Lung (tissue), 12 donors: ENCODE results near the gene FAM168A. TPM values are rescaled to one million over a fixed set of nuclear protein-coding genes. Genes with fewer than 3 reads are reported as not detected.

Experiments used
- ATAC-seq: fragments of 200-7000 bp; cut with Tn5 transposase; one replicate; pipeline ENCODE4 v1.9.1; 2020; ENCODE audit warnings: moderate number of reproducible peaks; ENCODE audit not compliant: insufficient read depth, low FRiP score
- DNase-seq, 3 donors: peaks; one replicate each; pipeline ENCODE4 v3.0.0-alpha.2; 2013 to 2017
- H3K27ac ChIP-seq, 2 donors: one replicate each; pipeline ENCODE4 v1.5.1; 2013; ENCODE audit warnings: mild to moderate bottlenecking in 2 of 2, moderate library complexity in 2 of 2, control low read depth in 1 of 2, inconsistent platforms in 1 of 2, low read depth in 1 of 2, low read length in 1 of 2
- H3K27me3 ChIP-seq, 3 donors: one replicate each; pipeline ENCODE4 v1.5.1; 2013; ENCODE audit warnings: low read length in 2 of 3; ENCODE audit not compliant: control insufficient read depth in 3 of 3, insufficient read depth in 3 of 3
- H3K36me3 ChIP-seq, 4 donors: one replicate each; pipeline ENCODE4 v1.5.1; 2013; ENCODE audit warnings: low read length in 4 of 4, mild to moderate bottlenecking in 1 of 4, moderate library complexity in 1 of 4; ENCODE audit not compliant: control insufficient read depth in 4 of 4, insufficient read depth in 4 of 4
- H3K4me1 ChIP-seq, 5 donors: one replicate each; pipeline ENCODE4 v1.5.1; 2013; ENCODE audit warnings: low read length in 5 of 5, mild to moderate bottlenecking in 2 of 5, moderate library complexity in 1 of 5; ENCODE audit not compliant: control insufficient read depth in 5 of 5, insufficient read depth in 5 of 5
- H3K4me3 ChIP-seq: one replicate; pipeline ENCODE4 v1.5.1; 2013; ENCODE audit warnings: mild to moderate bottlenecking, control low read depth, moderate library complexity
- H3K9ac ChIP-seq, 2 donors: one replicate each; pipeline ENCODE4 v1.5.1; 2013; ENCODE audit warnings: low read length in 2 of 2, control low read depth in 1 of 2; ENCODE audit not compliant: insufficient read depth in 1 of 2
- H3K9me3 ChIP-seq, 4 donors: one replicate each; pipeline ENCODE4 v1.5.1; 2013; ENCODE audit warnings: low read length in 3 of 4, mild to moderate bottlenecking in 1 of 4, moderate library complexity in 1 of 4; ENCODE audit not compliant: control insufficient read depth in 4 of 4, insufficient read depth in 3 of 4
- CTCF ChIP-seq: IDR thresholded peaks from 2 replicates; pipeline ENCODE4 v1.5.1; 2012; ENCODE audit warnings: mild to moderate bottlenecking; ENCODE audit errors: control extremely low read depth, extremely low read depth
- WGBS, 2 donors: extraction: QIAGEN DNeasy Blood & Tissue Kit; methylation state at CpG; one replicate each; pipeline ENCODE4 v1.1.7; 2013; 5-methylcytosine and 5-hydroxymethylcytosine counted together
- polyA plus RNA-seq, 2 donors: library from polyadenylated mRNA; stranded (reverse); fragments of 200-250 nt; gene quantifications; one replicate each; pipeline ENCODE4 v1.2.1, GENCODE V29; 2013
- total RNA-seq, 2 donors: library from RNA; depleted of rRNA in 1 of 2; stranded (reverse); fragments of >200 nt in 1 of 2; gene quantifications; one replicate each; pipeline ENCODE4 v1.2.1, GENCODE V29; 2014 to 2021
- donor health status: control.
- donor health status: control.
- donor health status: Bipolar disorder and iron deficiency.
- donor health status: healthy.
- donor health status: DM: yes; HTN: yes; CAD: no.

Gene FAM168A
- total and polyA plus RNA-seq, 4 donors = 6.7 to 25.5 (median 17.1) TPM

DNA sequence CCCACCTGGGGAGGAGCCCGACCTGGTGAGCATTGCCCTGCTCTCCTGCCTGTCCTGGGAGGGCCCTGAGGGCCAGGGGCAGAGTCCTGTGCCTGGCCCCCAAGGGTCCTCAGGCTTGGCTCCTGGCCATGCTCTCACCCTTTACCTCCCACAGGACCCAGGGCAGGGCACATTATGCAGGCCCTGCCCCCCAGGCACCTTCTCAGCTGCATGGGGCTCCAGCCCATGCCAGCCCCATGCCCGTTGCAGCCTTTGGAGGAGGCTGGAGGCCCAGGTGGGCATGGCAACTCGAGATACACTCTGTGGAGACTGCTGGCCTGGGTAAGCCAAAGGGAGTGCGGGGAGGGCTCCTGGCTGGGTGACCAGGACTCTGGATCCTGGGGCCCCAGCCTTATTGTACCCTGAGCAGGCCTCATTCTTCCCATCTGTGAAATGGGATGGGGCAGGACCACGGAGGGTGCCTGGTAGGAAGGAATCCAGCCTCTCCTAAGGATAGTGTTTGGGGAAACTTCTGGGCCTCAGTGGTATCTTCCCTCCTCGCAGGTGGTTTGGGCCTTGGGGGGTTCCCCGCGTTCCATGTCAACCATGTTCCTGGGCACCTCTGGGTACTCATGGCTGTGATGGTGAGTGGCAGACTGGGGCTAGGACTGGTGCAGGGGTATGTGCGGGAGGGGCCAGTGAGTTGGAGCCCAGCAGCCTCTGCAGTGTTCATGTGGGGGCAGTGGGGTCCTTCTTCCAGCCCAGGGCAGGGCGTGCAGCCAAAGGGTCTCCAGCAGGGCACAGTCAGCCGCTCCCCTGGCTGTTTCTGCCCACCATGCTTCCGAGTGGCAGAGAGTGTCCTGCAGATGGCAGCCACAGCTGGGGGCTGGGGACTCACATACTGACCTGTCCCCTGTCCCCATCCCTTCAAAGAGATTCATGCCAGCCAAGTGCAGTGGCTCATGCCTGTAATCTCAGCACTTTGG, 207.0 kb downstream of the FAM168A start:
- ATAC-seq (no peak), DNase-seq (no peak)
- Histone ChIP-seq H3K36me3 (peaks cover 0 to 7% (median 0%) of the 10 kb centered on the region in 4 donors), H3K9ac (no peak overlapping the region), H3K4me1 (peaks cover 0 to 20% (median 11%) of the 10 kb centered on the region in 5 donors), H3K27ac (no peak overlapping the region), H3K27me3 (no peaks in the 10 kb centered on the region), H3K9me3 (no peaks in the 10 kb centered on the region), H3K4me3 (no peak overlapping the region)
- no peak for TF ChIP-seq CTCF
- 95 to 96% methylated on average over 12 of the region's 12 CpGs for WGBS, 2 donors

DNA sequence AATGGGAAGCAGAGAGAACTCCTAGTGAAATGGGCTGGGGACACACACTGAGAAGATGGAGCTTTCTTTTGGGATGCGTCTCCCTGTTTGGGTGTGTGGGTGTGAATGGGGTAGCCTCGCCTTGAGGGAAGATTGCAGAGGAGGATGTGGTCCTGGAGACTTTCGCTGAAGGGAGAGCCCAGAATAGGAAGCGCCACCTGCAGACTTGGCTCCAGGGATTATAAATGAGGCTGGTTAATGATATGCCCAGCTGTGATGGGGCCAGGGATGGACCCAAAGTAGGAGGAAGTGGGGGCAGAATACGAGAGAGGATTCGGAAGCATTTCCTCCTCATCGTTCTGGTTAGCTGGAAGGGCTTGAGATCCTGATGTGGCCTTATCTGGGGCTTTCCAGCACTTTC, 208.0 kb downstream of the FAM168A start:
- no peak overlapping the region for H3K4me3 ChIP-seq
- no peaks in the 10 kb centered on the region for H3K9me3 ChIP-seq
- H3K4me1 ChIP-seq = peaks cover 0 to 30% (median 11%) of the 10 kb centered on the region in 5 donors
- DNase-seq (no peak), ATAC-seq (no peak)
- peaks cover 0 to 2% (median 0%) of the 10 kb centered on the region in 4 donors for H3K36me3 ChIP-seq
- H3K27me3 ChIP-seq = no peaks in the 10 kb centered on the region
- TF ChIP-seq CTCF = no peak
- H3K9ac ChIP-seq = no peak overlapping the region
- H3K27ac ChIP-seq = no peak overlapping the region
- WGBS, 2 donors = 53 to 82% methylated on average over 7 of the region's 7 CpGs

DNA sequence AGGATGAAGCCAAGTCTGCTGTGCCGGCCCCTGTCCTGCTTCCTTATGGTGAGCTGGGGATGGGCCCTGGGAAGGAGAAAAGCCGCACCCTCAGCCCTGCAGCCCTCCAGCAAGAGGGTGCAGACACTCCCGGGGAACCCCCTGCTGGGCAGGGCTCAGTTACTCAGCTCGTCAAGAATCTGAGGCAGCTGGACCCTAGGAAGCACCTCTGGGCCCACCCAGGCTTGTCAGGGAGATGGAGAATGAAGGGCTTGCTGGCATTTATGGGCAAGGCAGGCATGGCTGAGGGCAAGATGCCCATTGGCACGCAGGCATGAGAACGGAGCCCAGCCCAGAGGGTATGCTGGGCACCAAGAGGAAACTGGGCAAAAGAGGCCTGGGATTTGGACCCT, 208.8 kb downstream of the FAM168A start:
- WGBS, 2 donors = 73 to 83% methylated on average over 6 of the region's 6 CpGs
- TF ChIP-seq CTCF = no peak
- Histone ChIP-seq H3K4me3 (no peak overlapping the region), H3K4me1 (peaks cover 0 to 31% (median 14%) of the 10 kb centered on the region in 5 donors), H3K27me3 (no peaks in the 10 kb centered on the region), H3K36me3 (no peaks in the 10 kb centered on the region), H3K9ac (no peak overlapping the region), H3K27ac (no peak overlapping the region), H3K9me3 (no peaks in the 10 kb centered on the region)
- DNase-seq = no peak
- ATAC-seq = no peak
